GM18520 (cell line): Measurements from ENCODE around the gene GPC5.

Experiments
- ATAC-seq: cut with Tn5 transposase; IDR thresholded peaks from one replicate; pipeline ENCODE4 v1.9.1; 2021; ENCODE audit not compliant: unreplicated experiment

GPC5 gene

GRCh38 chr13:91946498-91947070 is 548.2 kb downstream of the GPC5 start:
- no peak for ATAC-seq

GRCh38 chr13:91948736-91949135 is 550.3 kb downstream of the GPC5 start:
- ATAC-seq = no peak

- ATAC-seq = no peak
Observed at GRCh38 chr13:91950803-91951202, 552.4 kb downstream of the GPC5 start.

- ATAC-seq = no peak
Observed at GRCh38 chr13:91955546-91956355, 557.3 kb downstream of the GPC5 start.

- no peak for ATAC-seq
Observed at GRCh38 chr13:91960947-91961346, 562.5 kb downstream of the GPC5 start.

- ATAC-seq = no peak
Observed at GRCh38 chr13:91962946-91963345, 564.5 kb downstream of the GPC5 start.

- no peak for ATAC-seq
Observed at GRCh38 chr13:91965511-91965910, 567.1 kb downstream of the GPC5 start.

- no peak for ATAC-seq
Observed at GRCh38 chr13:91978571-91978970, 580.1 kb downstream of the GPC5 start.

GRCh38 chr13:91986761-91987483 is 588.5 kb downstream of the GPC5 start:
- no peak for ATAC-seq

- no peak for ATAC-seq
Observed at GRCh38 chr13:91988331-91988730, 589.9 kb downstream of the GPC5 start.

GRCh38 chr13:92012787-92013186 is 614.4 kb downstream of the GPC5 start:
- ATAC-seq = no peak

- ATAC-seq = no peak
Observed at GRCh38 chr13:92017737-92018136, 619.3 kb downstream of the GPC5 start.

- ATAC-seq = no peak
Observed at GRCh38 chr13:92028695-92029094, 630.3 kb downstream of the GPC5 start.

- no peak for ATAC-seq
Observed at GRCh38 chr13:92029641-92030040, 631.2 kb downstream of the GPC5 start.

- ATAC-seq = no peak
Observed at GRCh38 chr13:92038905-92039304, 640.5 kb downstream of the GPC5 start.

- ATAC-seq = no peak
Observed at GRCh38 chr13:92042522-92042921, 644.1 kb downstream of the GPC5 start.

- ATAC-seq = no peak
Observed at GRCh38 chr13:92044351-92044750, 645.9 kb downstream of the GPC5 start.

- no peak for ATAC-seq
Observed at GRCh38 chr13:92054389-92054788, 656.0 kb downstream of the GPC5 start.

- no peak for ATAC-seq
Observed at GRCh38 chr13:92074658-92075057, 676.2 kb downstream of the GPC5 start.

GRCh38 chr13:92097337-92097903 is 699.0 kb downstream of the GPC5 start:
- no peak for ATAC-seq

- no peak for ATAC-seq
Observed at GRCh38 chr13:92101801-92102200, 703.4 kb downstream of the GPC5 start.

- ATAC-seq = no peak
Observed at GRCh38 chr13:92103689-92104153, 705.3 kb downstream of the GPC5 start.
